HG03432 (cell line): ENCODE results near the gene MEF2A.
"Not testable (repeated sequence)": the region's sequence is repeated elsewhere in the genome, so short reads cannot be mapped to it uniquely, and the experiment has no call there.

ENCODE experiments used
- ATAC-seq: cut with Tn5 transposase; IDR thresholded peaks from one replicate; pipeline ENCODE4 v1.9.1; 2021; ENCODE audit warnings: mild to moderate bottlenecking, moderate library complexity; ENCODE audit not compliant: unreplicated experiment

Gene MEF2A

DNA sequence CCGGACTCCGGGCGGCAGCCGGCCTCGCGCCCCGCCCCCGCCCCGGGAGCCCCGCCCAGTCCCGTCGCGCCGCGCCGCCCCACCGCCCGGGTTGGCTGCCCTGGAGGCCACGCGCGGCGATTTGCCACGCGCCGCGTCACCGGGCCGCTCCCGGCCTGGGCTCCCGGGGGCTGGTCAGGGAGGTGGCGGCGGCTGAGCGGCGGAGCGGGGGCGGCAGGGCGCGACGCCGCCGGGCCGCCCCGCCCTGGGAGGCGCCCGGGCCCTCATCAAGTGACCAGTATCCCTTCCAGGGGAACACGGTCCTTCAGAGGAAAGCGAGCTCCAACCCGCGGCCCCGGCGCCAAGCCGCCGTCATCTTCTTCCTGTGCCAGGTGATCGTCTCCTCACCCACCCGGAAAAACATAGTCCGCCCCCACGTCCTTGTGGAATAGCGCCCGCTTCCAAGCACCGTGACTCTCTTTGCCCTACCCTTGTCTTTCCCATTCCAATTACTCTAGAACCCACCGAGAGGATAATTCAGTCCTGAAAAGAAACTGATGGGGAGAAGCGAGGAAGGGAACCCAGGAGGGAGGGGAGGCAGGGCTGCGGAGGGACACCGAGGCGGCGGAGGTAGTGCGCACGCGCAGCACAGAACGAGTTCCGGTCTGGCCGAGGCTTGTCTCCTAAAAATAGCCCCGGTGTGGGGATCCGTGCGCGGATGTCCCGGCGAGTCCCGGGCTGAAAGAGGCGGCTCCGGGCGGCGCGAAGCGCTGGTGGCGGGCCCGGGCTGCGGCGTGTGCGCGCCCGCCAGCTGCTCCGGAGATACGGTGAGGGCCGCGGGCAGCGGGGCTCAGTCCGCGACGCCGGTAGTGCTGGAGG lies at the start of gene MEF2A:
Gene MEF2A, plus strand, starts transcription at position 686 of the 858 bp plus-strand sequence. CDS start 67,136 bp downstream, outside the sequence.
- ATAC-seq: peak; percentile 67

- ATAC-seq: no peak
Measured at GRCh38 chr15:99518191-99518590, 47.6 kb upstream of the MEF2A start.

- not testable (repeated sequence) for ATAC-seq
Measured at GRCh38 chr15:99519366-99519765, 46.4 kb upstream of the MEF2A start.

DNA sequence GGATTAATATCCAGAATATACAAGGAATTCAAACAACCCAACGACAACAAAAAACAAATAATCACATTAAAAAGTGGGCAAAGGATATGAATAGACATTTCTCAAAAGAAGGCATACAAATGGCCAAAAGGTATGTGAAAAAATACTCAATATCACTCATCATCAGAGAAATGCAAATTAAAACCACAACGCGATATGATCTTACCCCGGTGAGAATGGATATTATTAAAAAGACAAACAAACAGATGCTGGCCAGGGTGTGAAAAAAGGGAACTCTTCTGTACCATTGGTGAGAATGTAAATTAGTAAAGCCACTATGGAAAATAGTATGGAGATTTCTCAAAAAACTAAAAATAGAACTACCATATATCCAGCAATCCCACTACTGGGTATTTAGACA lies 43.5 kb upstream of the MEF2A start:
- peak; percentile 72 for ATAC-seq

GRCh38 chr15:99526176-99526575 lies 39.6 kb upstream of the MEF2A start:
- no peak for ATAC-seq

- no peak for ATAC-seq
Measured at GRCh38 chr15:99526671-99527070, 39.1 kb upstream of the MEF2A start.

- ATAC-seq: no peak
Measured at GRCh38 chr15:99536422-99537040, 29.3 kb upstream of the MEF2A start.

- no peak for ATAC-seq
Measured at GRCh38 chr15:99537344-99537743, 28.4 kb upstream of the MEF2A start.

GRCh38 chr15:99538261-99538660 lies 27.5 kb upstream of the MEF2A start:
- no peak for ATAC-seq

DNA sequence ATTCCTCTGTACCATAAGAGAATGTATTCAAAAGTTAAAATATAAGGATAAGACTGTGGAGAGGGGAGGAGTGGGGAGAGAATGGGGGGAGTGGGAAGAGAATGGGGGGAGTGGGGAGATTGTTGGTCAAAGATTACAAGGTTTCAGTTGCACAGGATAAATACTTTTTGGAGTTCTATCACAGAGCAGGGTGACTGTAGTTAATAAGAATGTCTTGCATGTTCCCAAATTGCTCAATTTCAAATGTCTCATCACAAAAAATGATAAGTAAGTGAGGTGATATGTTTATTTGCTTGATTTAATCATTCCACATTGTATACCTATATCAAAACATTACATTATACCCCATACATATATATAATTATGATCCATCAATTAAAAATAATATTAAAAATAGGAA lies 23.0 kb upstream of the MEF2A start:
- ATAC-seq: no peak

GRCh38 chr15:99545605-99546004 lies 20.2 kb upstream of the MEF2A start:
- ATAC-seq: peak; percentile 52

DNA sequence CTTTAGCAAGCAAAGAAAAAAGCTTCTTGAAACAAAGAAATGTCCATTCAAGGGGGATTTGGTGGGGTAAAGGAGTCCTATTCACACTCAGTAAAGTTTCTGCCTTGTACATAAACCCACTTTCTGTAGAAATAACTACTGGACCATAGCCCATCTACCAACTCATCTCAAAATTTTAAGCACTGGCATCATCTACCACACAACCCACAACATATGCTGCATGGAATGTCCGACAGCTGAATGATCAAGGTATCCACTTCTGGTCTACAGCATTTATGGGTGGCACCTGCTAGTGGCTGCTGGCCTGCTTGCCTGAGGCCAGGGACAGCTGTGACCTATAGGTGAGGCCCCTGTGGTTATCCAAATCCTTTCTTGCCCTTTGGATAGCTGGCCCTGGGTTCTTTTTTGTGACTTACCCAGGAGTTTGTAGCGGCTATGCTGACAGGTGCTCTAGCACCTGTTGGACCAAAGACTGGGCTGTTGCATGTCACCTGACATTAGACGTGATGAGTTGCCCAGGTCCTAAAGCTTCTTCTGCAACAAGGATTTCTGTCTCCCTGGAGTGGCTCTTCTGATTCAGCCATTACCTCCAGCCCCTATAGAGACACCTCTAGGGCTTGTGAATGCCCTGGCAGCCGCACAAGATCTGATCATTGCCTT lies 19.2 kb upstream of the MEF2A start:
- no peak for ATAC-seq

DNA sequence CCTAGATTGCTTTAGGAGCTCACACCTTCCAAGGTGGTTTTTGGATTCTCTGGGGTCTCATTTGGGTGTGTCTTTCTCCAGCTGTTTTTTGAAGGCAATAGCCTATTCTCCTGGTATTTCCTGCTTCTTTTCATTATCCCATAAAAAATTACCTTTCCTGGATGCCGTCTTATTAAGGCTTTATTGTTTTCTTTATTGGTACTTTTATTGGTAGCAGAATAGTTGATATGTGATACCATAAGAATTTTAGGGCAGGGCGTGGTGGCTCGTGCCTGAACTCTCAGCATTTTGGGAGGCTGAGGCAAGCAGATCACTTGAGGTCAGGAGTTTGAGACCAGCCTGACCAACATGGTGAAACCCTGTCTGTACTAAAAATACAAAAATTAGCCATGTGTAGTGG lies 18.3 kb upstream of the MEF2A start:
- ATAC-seq: no peak

DNA sequence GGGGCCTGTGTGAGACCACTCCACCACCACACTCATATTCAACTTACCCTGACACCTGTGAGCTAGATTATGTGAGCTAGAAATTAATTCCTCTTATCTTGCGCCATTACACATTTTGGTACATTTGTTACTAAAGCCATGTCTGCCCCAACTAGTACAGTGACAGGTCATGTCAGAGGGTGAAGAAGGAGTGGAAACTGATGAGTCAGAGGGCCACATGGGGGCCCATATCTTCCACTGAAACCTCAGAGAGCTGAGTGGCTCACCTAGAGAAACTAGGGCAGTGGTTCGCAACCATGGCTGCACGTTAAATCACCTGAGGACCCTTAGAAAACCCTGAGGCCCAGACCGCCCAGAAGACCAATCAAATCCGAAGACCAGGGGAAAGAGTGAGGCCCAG lies 15.7 kb upstream of the MEF2A start:
- ATAC-seq: no peak

DNA sequence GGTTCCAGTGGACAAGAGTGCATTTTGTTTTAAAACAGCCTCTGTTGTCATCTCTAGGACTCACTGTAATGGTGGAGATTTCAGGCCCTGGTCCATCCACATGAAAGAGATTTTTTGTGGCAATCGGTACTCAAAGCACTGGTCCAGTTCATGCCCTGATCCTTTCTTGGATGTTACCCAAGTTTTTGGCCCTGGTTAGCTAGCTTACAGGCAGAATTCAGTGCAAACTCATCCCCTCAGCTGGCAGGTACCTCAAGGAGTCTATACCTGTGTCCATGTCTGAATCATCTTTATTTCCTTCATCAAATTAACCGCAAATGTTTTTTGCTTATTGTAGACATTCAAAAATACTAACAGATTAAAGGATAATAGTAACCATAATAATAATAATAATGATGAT lies 13.7 kb upstream of the MEF2A start:
- ATAC-seq: no peak

- ATAC-seq: no peak
Measured at GRCh38 chr15:99554880-99555488, 10.8 kb upstream of the MEF2A start.

- ATAC-seq: no peak
Measured at GRCh38 chr15:99556011-99556410, 9.8 kb upstream of the MEF2A start.

DNA sequence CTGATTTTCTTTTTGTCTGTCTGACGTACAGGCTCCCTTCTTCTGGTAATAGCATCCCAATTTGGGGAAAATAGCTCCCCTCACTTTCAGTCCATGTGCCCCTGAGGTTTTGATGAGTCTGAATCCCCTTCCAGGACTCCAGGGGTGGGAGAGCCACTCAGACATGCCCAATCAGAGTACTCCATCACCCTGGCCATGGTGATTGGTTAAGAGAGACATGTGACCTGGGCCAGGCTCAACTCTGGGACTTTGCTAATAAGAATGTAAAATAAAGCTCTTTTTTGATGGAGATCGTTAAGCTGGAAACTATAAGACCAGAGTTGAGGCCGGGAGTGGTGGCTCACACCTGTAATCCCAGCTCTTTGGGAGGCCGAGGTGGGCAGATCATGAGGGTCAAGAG lies 9.2 kb upstream of the MEF2A start:
- no peak for ATAC-seq

DNA sequence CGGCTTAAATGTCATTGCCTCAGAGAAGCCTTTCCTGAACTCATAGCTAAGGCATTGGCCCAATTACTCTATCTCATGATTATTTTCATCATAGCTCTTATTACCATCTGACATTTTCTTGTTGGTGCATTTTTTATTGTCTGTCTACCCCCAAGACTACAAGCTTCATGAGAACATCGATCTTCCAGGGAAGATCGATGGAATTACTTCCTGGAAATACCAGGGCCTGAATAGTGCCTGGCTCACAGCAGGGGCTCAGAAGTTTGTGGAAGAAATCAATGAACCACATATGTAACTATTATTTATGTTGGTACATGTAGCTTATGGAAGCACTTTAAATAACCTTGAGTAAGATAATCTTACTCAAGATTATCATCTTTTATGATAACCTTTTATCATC lies 7.7 kb upstream of the MEF2A start:
- ATAC-seq: no peak

- no peak for ATAC-seq
Measured at GRCh38 chr15:99558571-99558970, 7.2 kb upstream of the MEF2A start.

DNA sequence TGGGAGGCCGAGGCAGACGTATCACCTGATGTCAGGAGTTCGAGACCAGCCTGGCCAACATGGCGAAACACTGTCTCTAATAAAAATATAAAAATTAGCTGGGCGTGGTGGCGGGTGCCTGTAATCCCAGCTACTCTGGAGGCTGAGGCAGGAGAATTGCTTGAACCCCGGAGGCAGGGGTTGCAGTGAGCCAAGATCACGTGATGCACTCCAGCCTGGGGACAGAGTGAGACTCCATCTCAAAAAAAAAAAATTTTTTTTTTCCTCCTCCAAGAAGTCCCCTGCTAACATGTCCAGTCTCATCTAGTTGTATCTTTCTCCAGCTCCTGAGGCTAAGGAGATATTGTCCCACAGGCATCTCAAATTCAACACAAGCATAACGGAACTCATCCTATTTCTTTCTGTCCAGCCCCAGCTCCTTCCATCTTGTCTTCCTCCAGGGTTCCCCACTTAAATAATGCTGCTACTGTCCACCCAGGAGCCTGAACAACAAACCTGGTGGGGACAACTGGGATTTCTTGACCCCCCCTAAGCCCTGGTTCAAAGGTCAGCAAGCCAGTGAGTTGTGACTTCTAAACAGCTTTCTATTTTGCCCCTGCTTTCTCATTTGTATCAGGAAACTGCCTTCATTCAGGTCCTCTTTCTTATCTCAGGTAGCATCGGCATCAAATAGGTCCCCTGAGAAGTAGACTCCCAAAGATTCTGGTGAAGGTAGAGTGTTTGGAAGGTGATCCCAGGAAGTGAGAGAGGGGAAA lies 4.1 kb upstream of the MEF2A start:
- ATAC-seq: no peak
